ENCODE results near the gene EMX2.

Gene EMX2

GRCh38 chr10:117539903-117540639 is 2.5 kb upstream of the EMX2 start:
- Histone ChIP-seq H3K27ac (ENCODE audit: low read depth, low read length) (no peak overlapping the region), H3K27me3 (ENCODE audit: insufficient read depth, low read length) (peaks cover 95% of the 10 kb centered on the region), H3K4me3 (ENCODE audit: low read depth, low read length) (no peak overlapping the region), H3K4me1 (ENCODE audit: control insufficient read depth, insufficient read depth, low read length, unreplicated experiment) (no peaks in the 10 kb centered on the region), H3K79me2 (ENCODE audit: control insufficient read depth, insufficient read depth, low read length, unreplicated experiment) (no peaks in the 10 kb centered on the region), H3K36me3 (ENCODE audit: insufficient read depth, low read length) (no peaks in the 10 kb centered on the region), H2AFZ (ENCODE audit: low read length, unreplicated experiment) (no peak overlapping the region)

- no peak overlapping the region for H3K4me3 ChIP-seq (ENCODE audit: low read depth, low read length)
- peaks cover 95% of the 10 kb centered on the region for H3K27me3 ChIP-seq (ENCODE audit: insufficient read depth, low read length)
- no peaks in the 10 kb centered on the region for H3K79me2 ChIP-seq (ENCODE audit: control insufficient read depth, insufficient read depth, low read length, unreplicated experiment)
- no peaks in the 10 kb centered on the region for H3K36me3 ChIP-seq (ENCODE audit: insufficient read depth, low read length)
- H3K27ac ChIP-seq (ENCODE audit: low read depth, low read length), result no peak overlapping the region
- H2AFZ ChIP-seq (ENCODE audit: low read length, unreplicated experiment), result no peak overlapping the region
- no peaks in the 10 kb centered on the region for H3K4me1 ChIP-seq (ENCODE audit: control insufficient read depth, insufficient read depth, low read length, unreplicated experiment)
Measured at GRCh38 chr10:117540640-117541404, 1.7 kb upstream of the EMX2 start.

GRCh38 chr10:117541405-117541908 is 1.1 kb upstream of the EMX2 start:
- H3K36me3 ChIP-seq (ENCODE audit: insufficient read depth, low read length), result no peaks in the 10 kb centered on the region
- no peaks in the 10 kb centered on the region for H3K79me2 ChIP-seq (ENCODE audit: control insufficient read depth, insufficient read depth, low read length, unreplicated experiment)
- H3K4me1 ChIP-seq (ENCODE audit: control insufficient read depth, insufficient read depth, low read length, unreplicated experiment), result no peaks in the 10 kb centered on the region
- H3K27ac ChIP-seq (ENCODE audit: low read depth, low read length), result no peak overlapping the region
- H3K27me3 ChIP-seq (ENCODE audit: insufficient read depth, low read length), result peaks cover 95% of the 10 kb centered on the region
- H3K4me3 ChIP-seq (ENCODE audit: low read depth, low read length), result no peak overlapping the region
- no peak overlapping the region for H2AFZ ChIP-seq (ENCODE audit: low read length, unreplicated experiment)

- Histone ChIP-seq H3K36me3 (ENCODE audit: insufficient read depth, low read length) (no peaks in the 10 kb centered on the region), H3K27ac (ENCODE audit: low read depth, low read length) (no peak overlapping the region), H3K27me3 (ENCODE audit: insufficient read depth, low read length) (peaks cover 95% of the 10 kb centered on the region), H3K4me1 (ENCODE audit: control insufficient read depth, insufficient read depth, low read length, unreplicated experiment) (no peaks in the 10 kb centered on the region), H3K79me2 (ENCODE audit: control insufficient read depth, insufficient read depth, low read length, unreplicated experiment) (no peaks in the 10 kb centered on the region), H3K4me3 (ENCODE audit: low read depth, low read length) (no peak overlapping the region), H2AFZ (ENCODE audit: low read length, unreplicated experiment) (no peak overlapping the region)
Measured at GRCh38 chr10:117541909-117542705, 439 bp upstream of the EMX2 start.

GRCh38 chr10:117543225-117544003 is 868 bp downstream of the EMX2 start:
- peak overlapping the region; percentile 25 for H3K4me3 ChIP-seq (ENCODE audit: low read depth, low read length)
- no peak overlapping the region for H2AFZ ChIP-seq (ENCODE audit: low read length, unreplicated experiment)
- H3K4me1 ChIP-seq (ENCODE audit: control insufficient read depth, insufficient read depth, low read length, unreplicated experiment), result no peaks in the 10 kb centered on the region
- no peaks in the 10 kb centered on the region for H3K36me3 ChIP-seq (ENCODE audit: insufficient read depth, low read length)
- no peaks in the 10 kb centered on the region for H3K79me2 ChIP-seq (ENCODE audit: control insufficient read depth, insufficient read depth, low read length, unreplicated experiment)
- peaks cover 96% of the 10 kb centered on the region for H3K27me3 ChIP-seq (ENCODE audit: insufficient read depth, low read length)
- no peak overlapping the region for H3K27ac ChIP-seq (ENCODE audit: low read depth, low read length)

GRCh38 chr10:117544004-117544701 is 1.6 kb downstream of the EMX2 start:
- H3K4me1 ChIP-seq (ENCODE audit: control insufficient read depth, insufficient read depth, low read length, unreplicated experiment), result no peaks in the 10 kb centered on the region
- H3K79me2 ChIP-seq (ENCODE audit: control insufficient read depth, insufficient read depth, low read length, unreplicated experiment), result no peaks in the 10 kb centered on the region
- H3K36me3 ChIP-seq (ENCODE audit: insufficient read depth, low read length), result no peaks in the 10 kb centered on the region
- peaks cover 97% of the 10 kb centered on the region for H3K27me3 ChIP-seq (ENCODE audit: insufficient read depth, low read length)
- peak overlapping the region; percentile 25 for H3K4me3 ChIP-seq (ENCODE audit: low read depth, low read length)
- H3K27ac ChIP-seq (ENCODE audit: low read depth, low read length), result no peak overlapping the region
- no peak overlapping the region for H2AFZ ChIP-seq (ENCODE audit: low read length, unreplicated experiment)

- no peaks in the 10 kb centered on the region for H3K36me3 ChIP-seq (ENCODE audit: insufficient read depth, low read length)
- H3K4me1 ChIP-seq (ENCODE audit: control insufficient read depth, insufficient read depth, low read length, unreplicated experiment), result no peaks in the 10 kb centered on the region
- H3K79me2 ChIP-seq (ENCODE audit: control insufficient read depth, insufficient read depth, low read length, unreplicated experiment), result no peaks in the 10 kb centered on the region
- no peak overlapping the region for H3K27ac ChIP-seq (ENCODE audit: low read depth, low read length)
- no peak overlapping the region for H2AFZ ChIP-seq (ENCODE audit: low read length, unreplicated experiment)
- H3K4me3 ChIP-seq (ENCODE audit: low read depth, low read length), result peak overlapping the region; percentile 25
- peaks cover 97% of the 10 kb centered on the region for H3K27me3 ChIP-seq (ENCODE audit: insufficient read depth, low read length)
Measured at GRCh38 chr10:117544711-117545140, 2.2 kb downstream of the EMX2 start.

GRCh38 chr10:117545141-117546019 is 2.8 kb downstream of the EMX2 start:
- Histone ChIP-seq H3K27ac (ENCODE audit: low read depth, low read length) (no peak overlapping the region), H3K4me3 (ENCODE audit: low read depth, low read length) (no peak overlapping the region), H2AFZ (ENCODE audit: low read length, unreplicated experiment) (no peak overlapping the region), H3K79me2 (ENCODE audit: control insufficient read depth, insufficient read depth, low read length, unreplicated experiment) (no peaks in the 10 kb centered on the region), H3K27me3 (ENCODE audit: insufficient read depth, low read length) (peaks cover 97% of the 10 kb centered on the region), H3K36me3 (ENCODE audit: insufficient read depth, low read length) (no peaks in the 10 kb centered on the region), H3K4me1 (ENCODE audit: control insufficient read depth, insufficient read depth, low read length, unreplicated experiment) (no peaks in the 10 kb centered on the region)

GRCh38 chr10:117546020-117546580 is 3.6 kb downstream of the EMX2 start:
- no peak overlapping the region for H3K4me3 ChIP-seq (ENCODE audit: low read depth, low read length)
- peaks cover 97% of the 10 kb centered on the region for H3K27me3 ChIP-seq (ENCODE audit: insufficient read depth, low read length)
- H2AFZ ChIP-seq (ENCODE audit: low read length, unreplicated experiment), result no peak overlapping the region
- no peaks in the 10 kb centered on the region for H3K4me1 ChIP-seq (ENCODE audit: control insufficient read depth, insufficient read depth, low read length, unreplicated experiment)
- H3K79me2 ChIP-seq (ENCODE audit: control insufficient read depth, insufficient read depth, low read length, unreplicated experiment), result no peaks in the 10 kb centered on the region
- H3K36me3 ChIP-seq (ENCODE audit: insufficient read depth, low read length), result no peaks in the 10 kb centered on the region
- no peak overlapping the region for H3K27ac ChIP-seq (ENCODE audit: low read depth, low read length)

Data from ACC112 (cell line).